ENCODE results near the gene TRIM4. TPM values are rescaled to one million over a fixed set of nuclear protein-coding genes. Genes with fewer than 3 reads are reported as not detected.
"Not testable (repeated sequence)": the region's sequence is repeated elsewhere in the genome, so short reads cannot be mapped to it uniquely, and the experiment has no call there.

Gene TRIM4
- total and polyA plus RNA-seq, 12 donors, result 17.2 to 57.0 (median 37.4) TPM

DNA sequence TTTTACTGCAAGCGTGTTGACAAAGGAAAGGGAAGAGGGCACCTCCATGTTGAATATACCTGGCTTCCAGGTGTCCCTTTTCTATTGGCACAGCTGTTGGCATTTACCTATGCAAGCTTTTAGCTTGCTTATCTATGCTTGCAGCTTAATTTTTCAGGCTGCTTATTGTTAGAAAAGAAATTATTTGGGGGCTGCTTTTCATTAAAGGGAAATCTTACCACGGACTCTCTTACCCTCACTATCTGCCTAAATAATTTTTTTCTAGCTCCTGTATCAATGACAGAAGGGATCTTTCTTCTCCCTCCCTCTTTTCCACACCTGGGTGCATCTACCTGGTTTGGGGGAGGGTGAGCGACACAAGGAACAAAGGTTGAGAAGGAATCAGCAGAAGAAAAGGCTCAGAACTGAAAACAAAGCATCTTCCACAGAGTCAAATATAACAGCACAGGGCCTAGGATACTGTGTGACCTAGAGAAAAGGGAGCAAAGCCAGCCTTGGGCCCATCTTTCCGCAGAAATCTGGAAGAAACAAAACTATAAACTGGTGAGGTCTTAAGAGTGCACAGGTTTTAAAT lies 25.3 kb upstream of the TRIM4 start:
- Histone ChIP-seq H3K4me1 (replicated peaks in 1 of 2) (no peaks in the 10 kb centered on the region), H3K27ac (no peak overlapping the region), H3K4me3 (no peak overlapping the region), H3K27me3 (peaks cover 7% of the 10 kb centered on the region), H3K9me3 (replicated peaks in 1 of 3) (no peaks in the 10 kb centered on the region), H3K36me3 (replicated peaks in 1 of 2) (no peaks in the 10 kb centered on the region)
- intact Hi-C loops (cut with DNase I), result no loop called here
- no peak for TF ChIP-seq POLR2A (IDR thresholded peaks at IDR 0.05)
- TF ChIP-seq, protein P1, sequence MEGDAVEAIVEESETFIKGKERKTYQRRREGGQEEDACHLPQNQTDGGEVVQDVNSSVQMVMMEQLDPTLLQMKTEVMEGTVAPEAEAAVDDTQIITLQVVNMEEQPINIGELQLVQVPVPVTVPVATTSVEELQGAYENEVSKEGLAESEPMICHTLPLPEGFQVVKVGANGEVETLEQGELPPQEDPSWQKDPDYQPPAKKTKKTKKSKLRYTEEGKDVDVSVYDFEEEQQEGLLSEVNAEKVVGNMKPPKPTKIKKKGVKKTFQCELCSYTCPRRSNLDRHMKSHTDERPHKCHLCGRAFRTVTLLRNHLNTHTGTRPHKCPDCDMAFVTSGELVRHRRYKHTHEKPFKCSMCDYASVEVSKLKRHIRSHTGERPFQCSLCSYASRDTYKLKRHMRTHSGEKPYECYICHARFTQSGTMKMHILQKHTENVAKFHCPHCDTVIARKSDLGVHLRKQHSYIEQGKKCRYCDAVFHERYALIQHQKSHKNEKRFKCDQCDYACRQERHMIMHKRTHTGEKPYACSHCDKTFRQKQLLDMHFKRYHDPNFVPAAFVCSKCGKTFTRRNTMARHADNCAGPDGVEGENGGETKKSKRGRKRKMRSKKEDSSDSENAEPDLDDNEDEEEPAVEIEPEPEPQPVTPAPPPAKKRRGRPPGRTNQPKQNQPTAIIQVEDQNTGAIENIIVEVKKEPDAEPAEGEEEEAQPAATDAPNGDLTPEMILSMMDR (IDR thresholded peaks at IDR 0.05), result no peak
- WGBS, 4 donors, result 47 to 55% (median 51%) methylated on average over 4 of the region's 4 CpGs
- DNase-seq, result no peak

DNA sequence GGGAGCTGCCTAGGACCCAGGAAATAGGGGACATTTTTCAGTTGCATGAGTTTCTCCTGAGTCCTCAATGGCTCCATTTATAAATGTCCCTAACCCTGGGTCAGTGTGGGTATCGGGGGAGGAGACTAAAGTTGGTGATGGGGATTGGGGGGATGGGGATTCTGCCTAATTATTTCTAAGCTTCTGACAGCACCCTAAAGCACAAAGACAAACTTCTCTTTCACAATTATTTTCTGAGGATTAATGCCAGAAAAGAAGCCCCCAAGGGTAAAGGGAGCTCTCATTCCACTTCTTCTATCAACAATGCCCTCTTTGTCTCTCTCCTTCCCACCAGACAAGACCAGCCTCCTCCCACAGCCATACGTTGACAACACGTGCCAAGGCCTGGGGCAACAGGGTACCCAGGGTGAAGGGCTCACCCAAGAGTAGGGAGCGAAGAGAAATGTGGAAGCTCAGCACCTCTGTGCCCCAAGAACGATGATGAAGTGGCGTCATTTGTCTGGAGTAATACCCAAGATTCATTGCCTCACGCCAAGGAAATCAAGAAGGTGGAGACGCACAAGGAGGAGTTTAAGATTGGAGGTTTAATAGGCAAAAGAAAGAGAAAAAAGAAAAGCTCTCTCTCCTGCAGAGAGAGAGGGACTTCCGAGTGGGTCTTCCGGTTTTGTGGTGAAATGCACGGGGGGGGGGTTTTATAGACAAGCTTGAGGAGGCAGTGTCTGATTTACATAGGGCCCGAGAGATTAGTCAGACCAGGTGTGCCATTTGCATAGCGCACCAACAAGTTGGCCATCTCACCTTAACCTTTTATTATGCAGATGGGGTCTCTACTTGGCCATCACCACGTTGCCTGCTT lies 24.5 kb upstream of the TRIM4 start:
- TF ChIP-seq, protein P1 (IDR thresholded peaks at IDR 0.05), result no peak
- TF ChIP-seq POLR2A (IDR thresholded peaks at IDR 0.05), result no peak
- 25 to 32% (median 30%) methylated on average over 13 to 14 of the region's 14 CpGs for WGBS, 4 donors
- Histone ChIP-seq H3K36me3 (replicated peaks in 1 of 2) (no peaks in the 10 kb centered on the region), H3K4me1 (replicated peaks in 1 of 2) (no peaks in the 10 kb centered on the region), H3K4me3 (no peak overlapping the region), H3K9me3 (replicated peaks in 1 of 3) (no peaks in the 10 kb centered on the region), H3K27ac (no peak overlapping the region), H3K27me3 (peaks cover 7% of the 10 kb centered on the region)
- no peak for DNase-seq
- intact Hi-C loops (cut with DNase I), result no loop called here

DNA sequence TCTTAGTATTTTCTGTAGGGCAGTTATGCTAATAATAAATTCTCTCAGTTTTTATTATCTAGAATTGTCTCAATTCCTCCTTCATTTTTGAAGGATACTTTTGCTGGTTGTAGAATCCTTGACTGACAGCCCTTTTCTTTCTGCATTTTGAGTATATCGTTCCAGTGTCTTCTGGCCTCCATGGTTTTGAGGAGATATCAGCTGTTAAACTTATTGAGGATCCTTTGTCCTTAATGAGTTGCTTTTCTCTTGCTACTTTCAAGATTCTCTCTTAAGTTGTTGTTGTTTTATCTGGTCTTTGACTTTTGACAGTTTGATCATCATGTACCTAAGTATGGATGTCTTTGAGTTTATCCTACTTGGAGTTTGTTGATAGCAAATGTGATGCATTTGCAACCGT lies 19.0 kb upstream of the TRIM4 start:
- 85 to 93% (median 89%) methylated on average over 2 of the region's 2 CpGs for WGBS, 4 donors

DNA sequence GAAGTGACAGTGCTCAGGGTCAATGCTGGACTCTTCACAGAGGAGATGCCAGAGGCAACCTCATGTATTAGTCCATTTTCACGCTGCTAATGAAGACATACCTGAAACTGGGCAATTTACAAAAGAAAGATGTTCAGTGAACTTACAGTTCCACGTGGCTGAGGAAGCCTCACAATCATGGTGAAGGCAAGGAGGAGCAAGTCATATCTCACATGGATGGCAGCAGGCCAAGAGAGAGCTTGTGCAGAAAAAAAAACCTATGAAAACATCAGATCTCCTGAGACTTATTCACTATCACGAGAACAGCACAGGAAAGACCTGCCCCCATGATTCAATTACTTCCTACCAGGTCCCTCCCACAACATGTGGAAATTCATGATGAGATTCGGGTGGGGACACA lies 15.7 kb upstream of the TRIM4 start:
- WGBS, 4 donors, result 26 to 40% (median 39%) methylated on average over 4 of the region's 4 CpGs
- H3K36me3 ChIP-seq (replicated peaks in 1 of 2); H3K4me1 ChIP-seq (replicated peaks in 1 of 2); intact Hi-C loops (cut with DNase I); H3K27ac ChIP-seq; H3K4me3 ChIP-seq; DNase-seq; H3K27me3 ChIP-seq; H3K9me3 ChIP-seq (replicated peaks in 1 of 3): not testable (repeated sequence)

More for the DNA sequence above, 19.0 kb upstream of the TRIM4 start:
- Histone ChIP-seq H3K4me3 (no peak overlapping the region), H3K27ac (no peak overlapping the region), H3K9me3 (replicated peaks in 1 of 3) (peaks cover 0 to 8% (median 0%) of the 10 kb centered on the region in 3 donors), H3K36me3 (replicated peaks in 1 of 2) (no peaks in the 10 kb centered on the region), H3K27me3 (peaks cover 11% of the 10 kb centered on the region), H3K4me1 (replicated peaks in 1 of 2) (no peaks in the 10 kb centered on the region)
- no peak for DNase-seq
- no peak for TF ChIP-seq POLR2A (IDR thresholded peaks at IDR 0.05)
- TF ChIP-seq, protein P1 (IDR thresholded peaks at IDR 0.05), result no peak
- intact Hi-C loops (cut with DNase I), result no loop called here

Data from adrenal gland (tissue), 12 donors.